ENCODE measurements around the gene CPNE4. TPM values are rescaled to one million over a fixed set of nuclear protein-coding genes. Genes with fewer than 3 reads are reported as not detected.

The CPNE4 gene
- total RNA-seq, 1 experiment from 2014 or later, result 31.1 TPM

DNA sequence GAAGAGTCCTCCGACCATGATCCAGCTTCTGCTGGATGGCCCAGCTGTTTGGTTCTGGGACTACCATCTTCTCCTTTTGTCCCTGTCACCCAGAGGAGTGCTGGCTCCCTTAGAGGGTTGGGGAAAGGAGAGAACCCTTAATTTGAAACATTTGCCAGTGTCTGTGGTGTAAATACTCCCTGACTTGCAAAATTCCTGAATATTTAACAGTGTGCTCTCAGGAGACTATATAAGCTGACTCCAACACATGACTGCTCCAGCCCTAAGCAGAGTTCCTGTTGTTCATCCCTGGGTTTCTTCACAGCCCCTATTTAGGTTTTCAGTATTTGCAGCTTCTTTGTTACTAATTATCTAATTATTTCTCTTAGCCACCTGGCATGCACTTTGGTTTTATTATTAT lies 133.1 kb downstream of the CPNE4 start:
- no peaks in the 10 kb centered on the region for H3K27me3 Mint-ChIP-seq (ENCODE audit: unreplicated experiment)
- H3K27ac Mint-ChIP-seq (ENCODE audit: unreplicated experiment), result no peak overlapping the region
- DNase-seq, result no peak
- H3K36me3 Mint-ChIP-seq (ENCODE audit: insufficient read depth, unreplicated experiment), result no peaks in the 10 kb centered on the region
- CTCF ChIA-PET, result no interaction called here
- H3K4me1 Mint-ChIP-seq (ENCODE audit: low read depth, unreplicated experiment), result peaks cover 21% of the 10 kb centered on the region
- no peak for TF ChIP-seq CTCF (IDR thresholded peaks at IDR 0.05; ENCODE audit: unreplicated experiment)
- no peaks in the 10 kb centered on the region for H3K9me3 Mint-ChIP-seq (ENCODE audit: low read depth, unreplicated experiment)
- no TSS peak for BruUV-seq (replicated peaks)
- intact Hi-C loops (cut with micrococcal nuclease; ENCODE audit: unreplicated experiment), result no loop called here
- no peak overlapping the region for H3K4me3 Mint-ChIP-seq (ENCODE audit: low read depth, unreplicated experiment)

DNA sequence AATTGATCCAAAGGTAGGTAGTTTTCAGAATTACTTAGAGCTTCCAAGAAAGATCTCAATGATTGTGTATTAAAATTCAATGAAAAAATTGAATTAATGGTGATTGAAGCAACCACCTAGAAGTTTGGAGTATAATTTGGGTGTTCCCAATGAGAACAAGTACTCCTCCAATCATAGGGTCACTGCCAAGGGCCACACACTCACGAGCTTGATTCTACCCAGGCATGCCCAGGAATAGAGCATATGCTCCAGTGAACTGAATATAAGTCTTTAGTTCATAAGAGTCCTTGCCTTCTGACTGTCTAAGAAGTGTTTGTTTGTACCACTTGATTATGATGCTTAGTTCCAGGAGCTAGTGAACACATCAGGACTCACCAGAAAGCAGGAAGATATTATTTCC lies 133.9 kb downstream of the CPNE4 start:
- no TSS peak for BruUV-seq (replicated peaks)
- no peaks in the 10 kb centered on the region for H3K27me3 Mint-ChIP-seq (ENCODE audit: unreplicated experiment)
- H3K9me3 Mint-ChIP-seq (ENCODE audit: low read depth, unreplicated experiment), result no peaks in the 10 kb centered on the region
- intact Hi-C loops (cut with micrococcal nuclease; ENCODE audit: unreplicated experiment), result no loop called here
- CTCF ChIA-PET, result no interaction called here
- TF ChIP-seq CTCF (IDR thresholded peaks at IDR 0.05; ENCODE audit: unreplicated experiment), result no peak
- no peak overlapping the region for H3K4me3 Mint-ChIP-seq (ENCODE audit: low read depth, unreplicated experiment)
- no peaks in the 10 kb centered on the region for H3K36me3 Mint-ChIP-seq (ENCODE audit: insufficient read depth, unreplicated experiment)
- peaks cover 21% of the 10 kb centered on the region for H3K4me1 Mint-ChIP-seq (ENCODE audit: low read depth, unreplicated experiment)
- no peak for DNase-seq
- H3K27ac Mint-ChIP-seq (ENCODE audit: unreplicated experiment), result no peak overlapping the region

DNA sequence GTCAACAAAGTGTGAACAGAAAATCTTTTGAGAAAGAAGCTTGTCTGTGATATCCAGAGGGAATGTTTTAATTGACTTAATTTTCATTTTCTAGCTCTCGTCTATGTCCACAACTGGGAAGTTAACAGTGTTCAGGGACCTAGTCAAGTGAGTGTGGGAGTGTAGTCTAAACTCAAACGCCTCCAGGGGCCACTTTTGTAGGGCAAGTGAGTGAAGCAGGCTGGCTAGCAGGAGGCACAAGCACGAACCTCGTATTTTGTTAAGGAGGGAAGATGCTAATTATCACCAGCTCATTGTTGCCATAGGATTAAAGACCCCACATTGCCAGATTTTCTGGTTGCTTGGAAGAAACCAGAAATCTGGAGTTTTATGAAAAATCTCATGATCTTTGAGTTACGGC lies 135.8 kb downstream of the CPNE4 start:
- no peak for TF ChIP-seq CTCF (IDR thresholded peaks at IDR 0.05; ENCODE audit: unreplicated experiment)
- Mint-ChIP-seq H3K9me3 (ENCODE audit: low read depth, unreplicated experiment) (no peaks in the 10 kb centered on the region), H3K27ac (ENCODE audit: unreplicated experiment) (no peak overlapping the region), H3K27me3 (ENCODE audit: unreplicated experiment) (no peaks in the 10 kb centered on the region), H3K4me1 (ENCODE audit: low read depth, unreplicated experiment) (peaks cover 13% of the 10 kb centered on the region), H3K36me3 (ENCODE audit: insufficient read depth, unreplicated experiment) (no peaks in the 10 kb centered on the region), H3K4me3 (ENCODE audit: low read depth, unreplicated experiment) (no peak overlapping the region)
- intact Hi-C loops (cut with micrococcal nuclease; ENCODE audit: unreplicated experiment), result loop anchor here (5.0 kb wide), 1 partner anchor 313 kb away; no protein-coding TSS in a partner anchor
- BruUV-seq (replicated peaks), result no TSS peak
- no peak for DNase-seq
- CTCF ChIA-PET, result interaction anchor here (0.6 to 1.3 kb wide), 3 partner anchors 9 to 299 kb away, joined by 3 to 4 read pairs (median 3); no protein-coding TSS in a partner anchor

DNA sequence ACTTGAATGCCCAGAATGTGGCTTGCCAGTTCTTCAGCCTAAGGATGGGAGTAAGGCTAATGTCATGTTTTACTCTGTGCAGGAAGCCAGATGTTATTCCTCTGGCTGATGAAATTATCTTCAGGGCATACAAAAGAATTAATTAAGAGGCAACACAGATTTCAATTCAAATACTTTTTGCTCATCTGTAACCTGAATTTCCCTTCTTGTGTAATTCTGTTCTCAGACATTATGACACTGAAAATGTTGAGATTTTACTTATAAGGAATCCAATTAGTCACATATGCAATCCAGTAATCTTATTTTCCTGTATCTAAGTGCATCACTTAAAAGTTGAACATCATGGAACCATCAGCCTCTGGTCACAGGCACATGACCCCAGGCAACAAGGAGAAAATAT lies 136.5 kb downstream of the CPNE4 start:
- no peak for TF ChIP-seq CTCF (IDR thresholded peaks at IDR 0.05; ENCODE audit: unreplicated experiment)
- no peak for DNase-seq
- Mint-ChIP-seq H3K9me3 (ENCODE audit: low read depth, unreplicated experiment) (no peaks in the 10 kb centered on the region), H3K27ac (ENCODE audit: unreplicated experiment) (no peak overlapping the region), H3K27me3 (ENCODE audit: unreplicated experiment) (no peaks in the 10 kb centered on the region), H3K4me3 (ENCODE audit: low read depth, unreplicated experiment) (no peak overlapping the region), H3K36me3 (ENCODE audit: insufficient read depth, unreplicated experiment) (no peaks in the 10 kb centered on the region), H3K4me1 (ENCODE audit: low read depth, unreplicated experiment) (peaks cover 7% of the 10 kb centered on the region)
- CTCF ChIA-PET, result interaction anchor here (1.0 kb wide), 1 partner anchor 10 kb away, joined by 3 read pairs; no protein-coding TSS in a partner anchor
- intact Hi-C loops (cut with micrococcal nuclease; ENCODE audit: unreplicated experiment), result loop anchor here (5.0 kb wide), 1 partner anchor 314 kb away; no protein-coding TSS in a partner anchor
- BruUV-seq (replicated peaks), result no TSS peak
